Measurements from ENCODE around the gene LARGE1. TPM values are rescaled to one million over a fixed set of nuclear protein-coding genes. Genes with fewer than 3 reads are reported as not detected.

The LARGE1 gene
- total and polyA plus RNA-seq, 2 experiments from 2014 or later = 1.5 to 12.8 TPM

- H3K9ac ChIP-seq = no peak overlapping the region
- TF ChIP-seq EZH2phosphoT487 (IDR thresholded peaks at IDR 0.05; ENCODE audit: insufficient read depth, low read depth) = no peak
- TF ChIP-seq EZH2 (IDR thresholded peaks at IDR 0.05; ENCODE audit: insufficient read depth, poor library complexity, severe bottlenecking) = no peak
- no peaks in the 10 kb centered on the region for H3K27me3 ChIP-seq (replicated peaks; ENCODE audit: insufficient read depth)
- H3K27ac ChIP-seq = no peak overlapping the region
- H2AFZ ChIP-seq = no peak overlapping the region
- H4K20me1 ChIP-seq (ENCODE audit: insufficient read depth) = no peaks in the 10 kb centered on the region
- H3K4me2 ChIP-seq (ENCODE audit: unreplicated experiment) = no peak overlapping the region
- no peak for DNase-seq
- H3K9me2 ChIP-seq (ENCODE audit: insufficient read depth) = no peaks in the 10 kb centered on the region
- H3K4me3 ChIP-seq = no peak overlapping the region
- H3F3A ChIP-seq (ENCODE audit: insufficient read depth) = no peaks in the 10 kb centered on the region
- H3K36me3 ChIP-seq (ENCODE audit: low read depth) = no peaks in the 10 kb centered on the region
- no peaks in the 10 kb centered on the region for H3K9me3 ChIP-seq (ENCODE audit: low read depth)
- H3K79me2 ChIP-seq (ENCODE audit: insufficient read depth) = no peaks in the 10 kb centered on the region
- in situ Hi-C loops (cut with MboI) = loop anchor here (25.0 kb wide), 1 partner anchor 602 kb away; no protein-coding TSS in a partner anchor
- H3K4me1 ChIP-seq (ENCODE audit: insufficient read depth) = no peaks in the 10 kb centered on the region
- WGBS, 2 experiments (ENCODE audit: low coverage in 1 of 2, low lambda C conversion rate in 2 of 2, missing lambda C conversion rate in 2 of 2) = 89 to 90% methylated on average over 6 of the region's 6 CpGs
Observed at GRCh38 chr22:33510429-33510904, 409.8 kb downstream of the LARGE1 start.

DNA sequence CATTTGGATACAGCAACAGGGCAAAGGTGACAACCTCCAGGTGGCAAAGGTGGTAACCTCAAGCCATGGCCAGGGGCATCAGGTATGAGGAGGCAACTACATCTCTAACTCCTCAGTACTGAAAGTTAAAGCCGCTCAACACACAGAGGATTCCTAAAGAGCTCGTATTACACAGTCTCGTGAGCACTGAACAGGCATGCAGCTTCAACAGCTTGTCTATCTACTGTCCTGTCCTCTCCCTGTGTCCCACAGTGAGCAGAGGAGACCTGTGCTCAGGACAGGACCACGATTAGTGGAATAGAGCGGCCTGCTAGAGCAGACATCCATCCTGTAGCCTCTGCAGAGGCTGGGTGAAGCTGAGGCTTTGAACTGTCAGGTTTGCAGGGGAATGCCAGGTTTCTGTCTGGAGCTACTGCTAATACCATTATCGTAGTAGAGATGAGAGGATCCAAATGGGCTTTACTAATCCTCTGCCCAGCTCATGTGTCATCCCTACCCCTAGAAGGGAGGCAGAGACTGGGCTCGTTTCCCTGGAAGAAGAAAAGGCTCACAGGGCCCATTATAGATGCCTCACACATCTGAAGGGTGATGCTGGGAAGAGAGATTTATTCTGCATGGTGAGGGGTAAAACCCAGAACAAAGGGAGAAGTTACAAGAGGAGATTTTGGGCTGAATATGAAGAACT is 415.2 kb downstream of the LARGE1 start:
- no peak for DNase-seq
- H3K4me3 ChIP-seq = no peak overlapping the region
- H3K79me2 ChIP-seq (ENCODE audit: insufficient read depth) = no peaks in the 10 kb centered on the region
- no peak overlapping the region for H3K27ac ChIP-seq
- in situ Hi-C loops (cut with MboI) = loop anchor here (25.0 kb wide), 1 partner anchor 607 kb away; no protein-coding TSS in a partner anchor
- H3K27me3 ChIP-seq (replicated peaks; ENCODE audit: insufficient read depth) = no peaks in the 10 kb centered on the region
- H4K20me1 ChIP-seq (ENCODE audit: insufficient read depth) = no peaks in the 10 kb centered on the region
- no peaks in the 10 kb centered on the region for H3F3A ChIP-seq (ENCODE audit: insufficient read depth)
- TF ChIP-seq EZH2phosphoT487 (IDR thresholded peaks at IDR 0.05; ENCODE audit: insufficient read depth, low read depth) = no peak
- TF ChIP-seq EZH2 (IDR thresholded peaks at IDR 0.05; ENCODE audit: insufficient read depth, poor library complexity, severe bottlenecking) = no peak
- 73 to 78% methylated on average over 7 of the region's 7 CpGs for WGBS, 2 experiments (ENCODE audit: low coverage in 1 of 2, low lambda C conversion rate in 2 of 2, missing lambda C conversion rate in 2 of 2)
- H3K36me3 ChIP-seq (ENCODE audit: low read depth) = no peaks in the 10 kb centered on the region
- no peak overlapping the region for H3K9ac ChIP-seq
- no peak overlapping the region for H3K4me2 ChIP-seq (ENCODE audit: unreplicated experiment)
- no peaks in the 10 kb centered on the region for H3K9me3 ChIP-seq (ENCODE audit: low read depth)
- H3K9me2 ChIP-seq (ENCODE audit: insufficient read depth) = no peaks in the 10 kb centered on the region
- H3K4me1 ChIP-seq (ENCODE audit: insufficient read depth) = no peaks in the 10 kb centered on the region
- H2AFZ ChIP-seq = no peak overlapping the region

DNA sequence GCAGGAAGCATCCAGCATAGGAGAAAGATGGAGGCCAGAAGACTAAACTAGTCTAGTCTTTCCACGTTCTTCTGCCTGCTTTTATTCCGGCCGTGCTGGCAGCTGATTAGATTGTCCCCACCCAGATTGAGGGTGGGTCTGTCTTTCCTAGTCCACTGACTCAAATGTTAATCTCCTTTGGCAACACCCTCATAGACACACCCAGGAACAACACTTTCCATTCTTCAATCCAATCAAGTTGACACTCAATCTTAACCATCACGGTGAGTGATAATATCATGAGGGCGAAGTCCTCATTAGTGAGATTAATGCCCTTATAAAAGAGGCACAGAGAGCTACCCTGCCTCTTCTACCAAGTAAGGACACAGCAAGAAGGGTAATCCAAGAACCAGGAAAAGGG is 424.2 kb downstream of the LARGE1 start:
- H3K9me2 ChIP-seq (ENCODE audit: insufficient read depth) = no peaks in the 10 kb centered on the region
- in situ Hi-C loops (cut with MboI) = no loop called here

GRCh38 chr22:33493476-33494205 is 426.6 kb downstream of the LARGE1 start:
- TF ChIP-seq EZH2 (IDR thresholded peaks at IDR 0.05; ENCODE audit: insufficient read depth, poor library complexity, severe bottlenecking) = no peak
- Histone ChIP-seq H3F3A (ENCODE audit: insufficient read depth) (no peaks in the 10 kb centered on the region), H3K27ac (no peak overlapping the region), H3K4me2 (ENCODE audit: unreplicated experiment) (no peak overlapping the region), H3K27me3 (replicated peaks; ENCODE audit: insufficient read depth) (no peaks in the 10 kb centered on the region), H3K36me3 (ENCODE audit: low read depth) (no peaks in the 10 kb centered on the region), H2AFZ (no peak overlapping the region), H3K4me3 (no peak overlapping the region), H3K9me3 (ENCODE audit: low read depth) (no peaks in the 10 kb centered on the region), H3K9me2 (ENCODE audit: insufficient read depth) (no peaks in the 10 kb centered on the region), H4K20me1 (ENCODE audit: insufficient read depth) (no peaks in the 10 kb centered on the region), H3K79me2 (ENCODE audit: insufficient read depth) (no peaks in the 10 kb centered on the region), H3K4me1 (ENCODE audit: insufficient read depth) (no peaks in the 10 kb centered on the region), H3K9ac (no peak overlapping the region)
- 82 to 84% methylated on average over 4 of the region's 4 CpGs for WGBS, 2 experiments (ENCODE audit: low coverage in 1 of 2, low lambda C conversion rate in 2 of 2, missing lambda C conversion rate in 2 of 2)
- in situ Hi-C loops (cut with MboI) = no loop called here
- DNase-seq = no peak

More for the DNA sequence above, 424.2 kb downstream of the LARGE1 start:
- H4K20me1 ChIP-seq (ENCODE audit: insufficient read depth) = no peaks in the 10 kb centered on the region
- H3K4me1 ChIP-seq (ENCODE audit: insufficient read depth) = no peaks in the 10 kb centered on the region
- no peak overlapping the region for H3K4me2 ChIP-seq (ENCODE audit: unreplicated experiment)
- WGBS, 2 experiments (ENCODE audit: low coverage in 1 of 2, low lambda C conversion rate in 2 of 2, missing lambda C conversion rate in 2 of 2) = 39 to 45% methylated on average over 5 of the region's 5 CpGs
- H3K27ac ChIP-seq = no peak overlapping the region
- no peaks in the 10 kb centered on the region for H3K27me3 ChIP-seq (replicated peaks; ENCODE audit: insufficient read depth)
- H3K4me3 ChIP-seq = no peak overlapping the region
- TF ChIP-seq EZH2 (IDR thresholded peaks at IDR 0.05; ENCODE audit: insufficient read depth, poor library complexity, severe bottlenecking) = no peak
- no peak for TF ChIP-seq EZH2phosphoT487 (IDR thresholded peaks at IDR 0.05; ENCODE audit: insufficient read depth, low read depth)
- H3K79me2 ChIP-seq (ENCODE audit: insufficient read depth) = no peaks in the 10 kb centered on the region
- no peak overlapping the region for H2AFZ ChIP-seq
- H3K36me3 ChIP-seq (ENCODE audit: low read depth) = no peaks in the 10 kb centered on the region
- no peaks in the 10 kb centered on the region for H3K9me3 ChIP-seq (ENCODE audit: low read depth)
- no peaks in the 10 kb centered on the region for H3F3A ChIP-seq (ENCODE audit: insufficient read depth)
- H3K9ac ChIP-seq = no peak overlapping the region
- no peak for DNase-seq

Measured in GM23248 (cell line).